Liver (tissue), 9 donors: ENCODE data around the gene PRKD1. TPM values are rescaled to one million over a fixed set of nuclear protein-coding genes. Genes with fewer than 3 reads are reported as not detected.

Experiments
- DNase-seq: peaks from one replicate; pipeline ENCODE4 v3.0.0-alpha.2; 2017; ENCODE audit warnings: low spot score
- H3K27ac ChIP-seq, 2 donors: one replicate each; pipeline ENCODE4 v1.7.0; 2013; ENCODE audit warnings: inconsistent platforms in 2 of 2, low read length in 2 of 2, control low read depth in 1 of 2, low read depth in 1 of 2, mild to moderate bottlenecking in 1 of 2
- H3K27me3 ChIP-seq, 4 donors: one replicate each; pipeline versions ENCODE4 v1.6.1 to v1.7.0; 2013; ENCODE audit warnings: low read length in 3 of 4, inconsistent platforms in 1 of 4, mild to moderate bottlenecking in 1 of 4, moderate library complexity in 1 of 4; ENCODE audit not compliant: control insufficient read depth in 4 of 4, insufficient read depth in 4 of 4
- H3K36me3 ChIP-seq, 4 donors: one replicate each; pipeline versions ENCODE4 v1.6.1 to v1.7.0; 2013; ENCODE audit warnings: low read length in 3 of 4, mild to moderate bottlenecking in 3 of 4, low read depth in 1 of 4, moderate library complexity in 1 of 4; ENCODE audit not compliant: control insufficient read depth in 4 of 4, insufficient read depth in 3 of 4
- H3K4me1 ChIP-seq, 4 donors: one replicate each; pipeline versions ENCODE4 v1.6.1 to v1.7.0; 2013; ENCODE audit warnings: low read length in 3 of 4, mild to moderate bottlenecking in 3 of 4, moderate library complexity in 1 of 4; ENCODE audit not compliant: control insufficient read depth in 4 of 4, insufficient read depth in 4 of 4
- H3K4me3 ChIP-seq, 3 donors: one replicate each; pipeline versions ENCODE4 v1.6.1 to v1.7.0; 2013; ENCODE audit warnings: low read length in 3 of 3, control low read depth in 1 of 3, low read depth in 1 of 3, mild to moderate bottlenecking in 1 of 3
- H3K9ac ChIP-seq, 2 donors: one replicate each; pipeline ENCODE4 v1.7.0; 2013; ENCODE audit warnings: low read length in 2 of 2, mild to moderate bottlenecking in 2 of 2, moderate library complexity in 2 of 2, control low read depth in 1 of 2, low read depth in 1 of 2
- H3K9me3 ChIP-seq, 4 donors: one replicate each; pipeline versions ENCODE4 v1.6.1 to v1.7.0; 2013; ENCODE audit warnings: low read length in 3 of 4; ENCODE audit not compliant: control insufficient read depth in 4 of 4
- ATF3 ChIP-seq: IDR thresholded peaks from 2 replicates; pipeline ENCODE4 v1.6.1; 2016; ENCODE audit warnings: antibody characterized with exemption
- CTCF ChIP-seq: fragments of 150-350 bp; IDR thresholded peaks from 2 replicates; pipeline ENCODE4 v1.5.1; 2017; ENCODE audit warnings: improper control_type of control experiment, low read depth, low read length; ENCODE audit not compliant: missing input control
- EGR1 ChIP-seq, 2 donors: IDR thresholded peaks; 2 replicates each; pipeline ENCODE4 v1.6.1; 2016 to 2018; ENCODE audit warnings: antibody characterized with exemption in 2 of 2, low read depth in 2 of 2
- FOXA1 ChIP-seq: IDR thresholded peaks from 2 replicates; pipeline ENCODE4 v1.6.1; 2016; ENCODE audit warnings: antibody characterized with exemption
- FOXA2 ChIP-seq: IDR thresholded peaks from 2 replicates; pipeline ENCODE4 v1.6.1; 2016; ENCODE audit warnings: antibody characterized with exemption
- GABPA ChIP-seq, 2 donors: IDR thresholded peaks in 1 of 2; conservative IDR thresholded peaks in 1 of 2; 2 replicates each; pipeline ENCODE4 v1.6.1; 2016; ENCODE audit warnings: antibody characterized with exemption in 2 of 2, mild to moderate bottlenecking in 1 of 2, moderate library complexity in 1 of 2
- HNF4A ChIP-seq, 2 donors: conservative IDR thresholded peaks; 2 replicates each; pipeline ENCODE4 v1.6.1; 2016; ENCODE audit warnings: antibody characterized with exemption in 2 of 2, mild to moderate bottlenecking in 2 of 2
- HNF4G ChIP-seq: IDR thresholded peaks from 2 replicates; pipeline ENCODE4 v1.6.1; 2016; ENCODE audit warnings: antibody characterized with exemption
- JUND ChIP-seq, 2 donors: IDR thresholded peaks; 2 replicates each; pipeline ENCODE4 v1.6.1; 2016; ENCODE audit warnings: antibody characterized with exemption in 2 of 2
- MAX ChIP-seq: IDR thresholded peaks from 2 replicates; pipeline ENCODE4 v1.6.1; 2016; ENCODE audit warnings: antibody characterized with exemption
- NR2F2 ChIP-seq: IDR thresholded peaks from 2 replicates; pipeline ENCODE4 v1.6.1; 2016; ENCODE audit warnings: antibody characterized with exemption
- RAD21 ChIP-seq, 2 donors: IDR thresholded peaks; 2 replicates each; pipeline ENCODE4 v1.6.1; 2016; ENCODE audit warnings: antibody characterized with exemption in 2 of 2, mild to moderate bottlenecking in 2 of 2
- REST ChIP-seq: IDR thresholded peaks from 2 replicates; pipeline ENCODE4 v1.6.1; 2016; ENCODE audit warnings: antibody characterized with exemption, mild to moderate bottlenecking
- RXRA ChIP-seq, 2 donors: IDR thresholded peaks; 2 replicates each; pipeline ENCODE4 v1.6.1; 2017 to 2018; ENCODE audit warnings: antibody characterized with exemption in 2 of 2, mild to moderate bottlenecking in 1 of 2
- SP1 ChIP-seq: IDR thresholded peaks from 2 replicates; pipeline ENCODE4 v1.6.1; 2018; ENCODE audit warnings: antibody characterized with exemption, mild to moderate bottlenecking
- TAF1 ChIP-seq: conservative IDR thresholded peaks from 2 replicates; pipeline ENCODE4 v1.6.1; 2016; ENCODE audit warnings: antibody characterized with exemption, mild to moderate bottlenecking
- YY1 ChIP-seq: IDR thresholded peaks from 2 replicates; pipeline ENCODE4 v1.6.1; 2016; ENCODE audit warnings: antibody characterized with exemption, mild to moderate bottlenecking
- ZBTB33 ChIP-seq: IDR thresholded peaks from 2 replicates; pipeline ENCODE4 v1.6.1; 2016; ENCODE audit warnings: antibody characterized with exemption
- polyA plus RNA-seq, 2 donors: library from polyadenylated mRNA; stranded (reverse) in 1 of 2; unstranded in 1 of 2; fragments of 200-250 nt in 1 of 2; fragments of >200 nt in 1 of 2; fragmentation: Nextera tagmentation in 1 of 2; extraction: Ambion mirVana in 1 of 2; gene quantifications; one replicate each; pipeline versions ENCODE4 v1.2.1 to v1.2.3, GENCODE V29; 2013 to 2015
- total RNA-seq, 2 donors: library from RNA; depleted of rRNA; stranded (reverse); fragments of >200 nt; gene quantifications; one replicate each; pipeline ENCODE4 v1.2.3, GENCODE V29; 2014
- donor health status: healthy.
- donor health status: healthy.
- donor health status: healthy.
- donor health status: healthy.
- donor health status: healthy.

PRKD1 gene
- total and polyA plus RNA-seq, 4 donors, result 0.85 to 5.0 (median 0.99) TPM

GRCh38 chr14:29847056-29847380 is 80.6 kb downstream of the PRKD1 start:
- DNase-seq, result no peak
- Histone ChIP-seq H3K4me3 (no peak overlapping the region), H3K36me3 (no peaks in the 10 kb centered on the region), H3K9ac (no peak overlapping the region), H3K9me3 (no peaks in the 10 kb centered on the region), H3K27me3 (no peaks in the 10 kb centered on the region), H3K4me1 (no peaks in the 10 kb centered on the region), H3K27ac (no peak overlapping the region)
- TF ChIP-seq CTCF (no peak), FOXA1 (no peak), ZBTB33 (no peak), RAD21 (IDR thresholded peaks at IDR 0.05) (no peak), HNF4G (no peak), JUND (IDR thresholded peaks at IDR 0.05) (no peak), FOXA2 (no peak), RXRA (IDR thresholded peaks at IDR 0.05) (no peak), ATF3 (no peak), TAF1 (no peak), MAX (no peak), REST (no peak), GABPA (IDR thresholded peaks at IDR 0.05 in 1 of 2, conservative IDR thresholded peaks at IDR 0.05 in 1 of 2) (no peak), YY1 (no peak), HNF4A (conservative IDR thresholded peaks at IDR 0.05) (no peak), SP1 (no peak), NR2F2 (no peak), EGR1 (IDR thresholded peaks at IDR 0.05; ENCODE audit: low read depth in 2 of 2) (no peak)
